ENCODE data around the gene TPPP.

GRCh38 chr5:610744-611730 lies 82.1 kb downstream of the TPPP start:
- TF ChIP-seq CTCF (IDR thresholded peaks at IDR 0.05; ENCODE audit: low read depth, low read length) = no peak
- TF ChIP-seq POLR2A (IDR thresholded peaks at IDR 0.05; ENCODE audit: extremely low read depth, insufficient read length) = no peak
- TF ChIP-seq MAX (IDR thresholded peaks at IDR 0.05; ENCODE audit: low read depth, low read length) = no peak
- TF ChIP-seq MYC (IDR thresholded peaks at IDR 0.05; ENCODE audit: low read depth, low read length) = no peak
